T-cell (primary cell): ENCODE results near the gene HAND2. TPM values are rescaled to one million over a fixed set of nuclear protein-coding genes. Genes with fewer than 3 reads are reported as not detected.

Experiments used
- ATAC-seq, 4 experiments: fragments of 200-7000 bp in 3 of 4; fragments of 150-1000 bp in 1 of 4; cut with Tn5 transposase; replicated peaks in 1 of 4; 1 replicate in 3 of 4; 2 replicates in 1 of 4; pipeline ENCODE4 v1.10.0; 2021; ENCODE audit warnings: moderate library complexity in 3 of 4, mild to moderate bottlenecking in 2 of 4, moderate number of reproducible peaks in 1 of 4
- CTCF ChIA-PET, 2 donors: fragments of 300-600 bp; sonication (Branson Sonifier 250); formaldehyde crosslinking; loops; one replicate each; lab custom pipeline; 2022; ENCODE audit warnings: antibody characterized with exemption in 2 of 2; lab: Charles Lee
- POLR2A ChIA-PET, 2 donors: fragments of 300-600 bp; sonication (Branson Sonifier 250); formaldehyde crosslinking; loops; one replicate each; lab custom pipeline; 2022; ENCODE audit warnings: antibody characterized with exemption in 2 of 2; lab: Charles Lee
- DNase-seq, 35 experiments: peaks; one replicate each; pipeline versions ENCODE4 v3.0.0 to v3.0.0-alpha.2; 2013 to 2023
- H3K27ac ChIP-seq: one replicate; pipeline ENCODE4 v1.5.1; 2013; ENCODE audit warnings: low read length
- H3K27me3 ChIP-seq, 2 experiments: replicated peaks in 1 of 2; 1 replicate in 1 of 2; 2 replicates in 1 of 2; pipeline versions ENCODE4 v1.6.1 to v1.7.0; 2013; ENCODE audit warnings: low read length in 1 of 2, mixed read lengths in 1 of 2; ENCODE audit not compliant: control insufficient read depth in 2 of 2, insufficient read depth in 2 of 2; ENCODE audit errors: extremely low read depth in 1 of 2
- H3K36me3 ChIP-seq, 2 donors: 1 replicate in 1 of 2; 2 replicates in 1 of 2; pipeline versions ENCODE4 v1.6.1 to v1.7.0; 2013; ENCODE audit warnings: low read length in 1 of 2; ENCODE audit not compliant: control insufficient read depth in 2 of 2, insufficient read depth in 1 of 2; ENCODE audit errors: extremely low read depth in 1 of 2
- H3K4me1 ChIP-seq, 2 experiments: 1 replicate in 1 of 2; 2 replicates in 1 of 2; pipeline versions ENCODE4 v1.6.1 to v1.7.0; 2013; ENCODE audit warnings: low read length in 2 of 2, mixed read lengths in 1 of 2; ENCODE audit not compliant: insufficient read depth in 2 of 2, control insufficient read depth in 1 of 2; ENCODE audit errors: extremely low read depth in 1 of 2
- H3K4me3 ChIP-seq, 2 donors: 1 replicate in 1 of 2; 2 replicates in 1 of 2; pipeline versions ENCODE4 v1.5.1 to v1.7.0; 2013; ENCODE audit warnings: mild to moderate bottlenecking in 2 of 2, low read length in 1 of 2, moderate library complexity in 1 of 2; ENCODE audit not compliant: control insufficient read depth in 1 of 2; ENCODE audit errors: extremely low read depth in 1 of 2
- H3K9me3 ChIP-seq: 2 replicates; pipeline ENCODE4 v1.7.0; 2013
- H3K27ac Mint-ChIP-seq, 2 donors: one replicate each; pipeline ENCODE4 v1.8.0; 2020 to 2021; ENCODE audit warnings: mild to moderate bottlenecking in 2 of 2, mixed read lengths in 2 of 2
- H3K27me3 Mint-ChIP-seq, 2 donors: one replicate each; pipeline ENCODE4 v1.8.0; 2021 to 2022; ENCODE audit warnings: mixed read lengths in 2 of 2
- H3K36me3 Mint-ChIP-seq: one replicate; pipeline ENCODE4 v1.8.0; 2021; ENCODE audit warnings: mixed read lengths
- H3K4me1 Mint-ChIP-seq, 3 donors: one replicate each; pipeline ENCODE4 v1.8.0; 2020 to 2022; ENCODE audit warnings: mixed read lengths in 3 of 3, mild to moderate bottlenecking in 1 of 3
- H3K4me3 Mint-ChIP-seq, 3 donors: one replicate each; pipeline ENCODE4 v1.8.0; 2020 to 2022; ENCODE audit warnings: mild to moderate bottlenecking in 3 of 3, mixed read lengths in 3 of 3, moderate library complexity in 3 of 3
- H3K9me3 Mint-ChIP-seq, 3 donors: one replicate each; pipeline ENCODE4 v1.8.0; 2020 to 2022; ENCODE audit warnings: mixed read lengths in 3 of 3
- WGBS: methylation state at CpG from one replicate; pipeline ENCODE4 v1.1.5; 2013; ENCODE audit warnings: missing lambda C conversion rate; ENCODE audit not compliant: insufficient coverage; 5-methylcytosine and 5-hydroxymethylcytosine counted together
- total RNA-seq, 35 experiments: library from RNA in 6 of 35; stranded (reverse) in 6 of 35; fragments of 120-200 nt in 1 of 35; gene quantifications; one replicate each; pipeline versions ENCODE4 v1.2.1 to v1.2.4 and lab custom pipeline; 2013 to 2026

HAND2 gene
- total RNA-seq, 5 donors from 2014 or later (not counting 1 experiment from before 2014, with no cell fraction given), result not detected

GRCh38 chr4:173547889-173548288 is 17.9 kb upstream of the HAND2 start:
- no peak for ATAC-seq
- H3K4me1 ChIP-seq, result no peaks in the 10 kb centered on the region
- Mint-ChIP-seq H3K27ac (no peak overlapping the region), H3K4me3 (no peak overlapping the region), H3K4me1 (no peaks in the 10 kb centered on the region), H3K27me3 (peaks cover 55% of the 10 kb centered on the region in 2 donors), H3K9me3 (peaks cover 0 to 3% (median 0%) of the 10 kb centered on the region in 3 donors), H3K36me3 (no peaks in the 10 kb centered on the region)
- H3K9me3 ChIP-seq, result no peaks in the 10 kb centered on the region
- H3K4me3 ChIP-seq, result no peak overlapping the region
- ChIA-PET CTCF (no interaction called here), POLR2A (no interaction called here)
- no peak for DNase-seq
- no peaks in the 10 kb centered on the region for H3K36me3 ChIP-seq
- H3K27ac ChIP-seq, result no peak overlapping the region
- H3K27me3 ChIP-seq, result peaks cover 7 to 17% of the 10 kb centered on the region in 2 experiments
- 62% methylated on average over 7 of the region's 13 CpGs for WGBS

GRCh38 chr4:173546776-173547175 is 16.7 kb upstream of the HAND2 start:
- peaks cover 7 to 15% of the 10 kb centered on the region in 2 experiments for H3K27me3 ChIP-seq
- ATAC-seq, result no peak
- ChIA-PET CTCF (no interaction called here), POLR2A (no interaction called here)
- no peaks in the 10 kb centered on the region for H3K4me1 ChIP-seq
- no CpG with 5 or more reads among the region's 2 CpGs for WGBS
- no peaks in the 10 kb centered on the region for H3K36me3 ChIP-seq
- Mint-ChIP-seq H3K4me1 (no peaks in the 10 kb centered on the region), H3K4me3 (no peak overlapping the region), H3K27ac (no peak overlapping the region), H3K9me3 (peaks cover 0 to 3% (median 0%) of the 10 kb centered on the region in 3 donors), H3K36me3 (no peaks in the 10 kb centered on the region), H3K27me3 (peaks cover 55 to 57% of the 10 kb centered on the region in 2 donors)
- H3K9me3 ChIP-seq, result no peaks in the 10 kb centered on the region
- H3K4me3 ChIP-seq, result no peak overlapping the region
- no peak for DNase-seq
- H3K27ac ChIP-seq, result no peak overlapping the region

GRCh38 chr4:173545440-173545839 is 15.4 kb upstream of the HAND2 start:
- Histone ChIP-seq H3K9me3 (no peaks in the 10 kb centered on the region), H3K4me3 (no peak overlapping the region), H3K27ac (no peak overlapping the region), H3K36me3 (no peaks in the 10 kb centered on the region), H3K4me1 (no peaks in the 10 kb centered on the region), H3K27me3 (peaks cover 7 to 16% of the 10 kb centered on the region in 2 experiments)
- Mint-ChIP-seq H3K4me3 (no peak overlapping the region), H3K27ac (no peak overlapping the region), H3K36me3 (no peaks in the 10 kb centered on the region), H3K27me3 (peaks cover 53 to 57% of the 10 kb centered on the region in 2 donors), H3K4me1 (no peaks in the 10 kb centered on the region), H3K9me3 (no peaks in the 10 kb centered on the region)
- 71% methylated on average over 1 of the region's 2 CpGs for WGBS
- ChIA-PET CTCF (no interaction called here), POLR2A (no interaction called here)
- DNase-seq, result no peak
- no peak for ATAC-seq

- Mint-ChIP-seq H3K27ac (no peak overlapping the region), H3K9me3 (no peaks in the 10 kb centered on the region), H3K4me3 (no peak overlapping the region), H3K36me3 (no peaks in the 10 kb centered on the region), H3K4me1 (peaks cover 10 to 13% (median 10%) of the 10 kb centered on the region in 3 donors), H3K27me3 (peaks cover 67 to 71% of the 10 kb centered on the region in 2 donors)
- POLR2A ChIA-PET, result no interaction called here
- no peaks in the 10 kb centered on the region for H3K36me3 ChIP-seq
- peaks cover 0 to 9% of the 10 kb centered on the region in 2 experiments for H3K4me1 ChIP-seq
- CTCF ChIA-PET, result no interaction called here
- no peak for DNase-seq
- no peaks in the 10 kb centered on the region for H3K9me3 ChIP-seq
- 100% methylated on average over 1 of the region's 3 CpGs for WGBS
- H3K4me3 ChIP-seq, result no peak overlapping the region
- no peak overlapping the region for H3K27ac ChIP-seq
- no peak for ATAC-seq
- H3K27me3 ChIP-seq, result peaks cover 14 to 23% of the 10 kb centered on the region in 2 experiments
Observed at GRCh38 chr4:173543266-173543665, 13.2 kb upstream of the HAND2 start.

DNA sequence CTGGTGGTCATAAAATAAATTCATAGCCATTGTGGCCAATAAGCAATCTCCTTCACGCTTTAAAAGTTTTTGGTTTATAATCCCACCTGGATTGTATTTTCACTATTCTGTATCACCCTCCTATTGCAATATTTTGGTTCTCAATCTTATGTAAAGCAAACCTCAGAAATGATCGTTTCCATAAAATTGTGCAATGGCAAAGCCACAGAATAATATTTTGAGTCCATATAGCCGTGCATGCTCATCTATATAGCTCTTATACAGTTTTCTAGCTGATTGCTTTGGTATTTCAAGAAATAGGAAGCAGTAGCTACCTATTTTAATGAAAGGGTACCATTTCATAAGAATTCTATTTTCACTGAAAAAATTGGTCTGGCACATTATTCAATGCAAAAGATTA is 10.0 kb upstream of the HAND2 start:
- Histone ChIP-seq H3K4me3 (no peak overlapping the region), H3K27me3 (peaks cover 29 to 34% of the 10 kb centered on the region in 2 experiments), H3K27ac (no peak overlapping the region), H3K9me3 (peaks cover 3% of the 10 kb centered on the region), H3K36me3 (no peaks in the 10 kb centered on the region), H3K4me1 (peaks cover 0 to 17% of the 10 kb centered on the region in 2 experiments)
- ATAC-seq (no peak), DNase-seq (no peak)
- Mint-ChIP-seq H3K36me3 (no peaks in the 10 kb centered on the region), H3K27me3 (peaks cover 73 to 79% of the 10 kb centered on the region in 2 donors), H3K4me3 (peak overlapping the region in 1 of 3 donors; percentile 84), H3K4me1 (peaks cover 15 to 22% (median 16%) of the 10 kb centered on the region in 3 donors), H3K27ac (no peak overlapping the region), H3K9me3 (peaks cover 4 to 11% (median 6%) of the 10 kb centered on the region in 3 donors)
- POLR2A ChIA-PET, result no interaction called here
- CTCF ChIA-PET, result no interaction called here
- WGBS, result no CpG with 5 or more reads among the region's 3 CpGs

DNA sequence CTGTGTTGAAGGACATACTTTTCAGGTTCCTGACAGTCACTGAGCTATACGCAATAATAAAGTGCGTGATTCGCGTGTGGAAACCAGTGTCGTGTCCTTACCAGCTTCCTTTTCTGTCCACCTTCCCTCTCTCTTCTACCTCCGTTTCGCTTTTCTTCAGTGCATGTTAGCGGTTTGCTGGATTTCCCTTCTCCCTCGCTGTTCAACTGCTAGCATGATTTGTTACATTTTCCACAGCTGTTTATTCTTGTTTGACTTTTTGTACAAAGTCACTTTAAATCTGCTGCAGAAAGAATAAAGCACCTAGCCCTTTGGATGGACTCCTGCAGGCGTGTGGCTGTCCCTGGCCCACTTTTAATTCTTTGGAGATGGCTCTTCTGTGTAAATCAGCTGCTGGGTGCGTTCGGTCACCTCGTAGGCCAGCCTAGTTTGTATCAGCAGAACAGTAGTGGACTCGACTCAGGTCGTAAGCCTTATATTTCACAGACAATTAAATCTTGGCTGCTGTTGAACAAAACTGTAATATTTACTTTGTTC is 8.9 kb upstream of the HAND2 start:
- Histone ChIP-seq H3K4me3 (peak overlapping the region; percentile 18 to 71), H3K9me3 (peaks cover 3% of the 10 kb centered on the region), H3K36me3 (no peaks in the 10 kb centered on the region), H3K27ac (no peak overlapping the region), H3K27me3 (peaks cover 31 to 38% of the 10 kb centered on the region in 2 experiments), H3K4me1 (peaks cover 0 to 17% of the 10 kb centered on the region in 2 experiments)
- Mint-ChIP-seq H3K9me3 (peaks cover 4 to 12% (median 6%) of the 10 kb centered on the region in 3 donors), H3K36me3 (no peaks in the 10 kb centered on the region), H3K4me3 (peak overlapping the region; percentile 65 to 84 (median 68)), H3K4me1 (peaks cover 15 to 22% (median 16%) of the 10 kb centered on the region in 3 donors), H3K27ac (no peak overlapping the region), H3K27me3 (peaks cover 79 to 82% of the 10 kb centered on the region in 2 donors)
- DNase-seq, result no peak
- WGBS, result 8% methylated on average over 9 of the region's 15 CpGs
- POLR2A ChIA-PET, result no interaction called here
- CTCF ChIA-PET, result no interaction called here
- peak in 1 of 4 experiments; percentile 11 for ATAC-seq
